Measurements from ENCODE around the gene SOX6.
"Not testable (repeated sequence)": the region's sequence is repeated elsewhere in the genome, so short reads cannot be mapped to it uniquely, and the experiment has no call there.

The SOX6 gene

DNA sequence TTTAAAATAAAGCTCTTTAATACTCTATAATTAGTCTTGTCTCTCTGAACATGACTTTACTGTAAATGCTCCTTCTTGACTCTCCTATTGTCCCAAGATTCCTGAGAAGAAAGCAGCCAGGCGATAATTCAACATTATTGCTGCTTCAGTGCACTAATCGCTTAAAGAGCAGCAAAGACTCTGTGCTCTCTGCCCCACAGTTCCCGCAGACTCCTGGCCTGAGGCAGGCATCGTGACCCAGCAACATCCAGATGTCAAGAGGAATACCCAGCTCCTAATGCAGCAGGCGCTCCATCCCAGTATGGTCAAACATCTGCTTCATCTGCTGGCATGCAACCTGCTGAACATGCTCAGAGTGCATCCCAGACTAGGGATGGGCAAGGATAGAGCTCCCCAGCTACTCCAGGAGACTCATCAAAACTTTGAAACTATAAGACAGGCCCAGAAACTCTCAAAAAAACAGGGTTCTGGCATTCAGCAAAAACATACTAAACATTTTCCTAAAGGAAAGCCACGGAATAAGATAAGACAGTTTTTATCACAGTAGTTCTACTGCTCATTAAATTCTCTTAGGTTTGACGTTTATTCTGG is 270.0 kb downstream of the SOX6 start:
- peak in 1 of 2 experiments; percentile 36 for DNase-seq

GRCh38 chr11:16082095-16083055 is 274.0 kb downstream of the SOX6 start:
- DNase-seq = peak; percentile 64 to 72

DNA sequence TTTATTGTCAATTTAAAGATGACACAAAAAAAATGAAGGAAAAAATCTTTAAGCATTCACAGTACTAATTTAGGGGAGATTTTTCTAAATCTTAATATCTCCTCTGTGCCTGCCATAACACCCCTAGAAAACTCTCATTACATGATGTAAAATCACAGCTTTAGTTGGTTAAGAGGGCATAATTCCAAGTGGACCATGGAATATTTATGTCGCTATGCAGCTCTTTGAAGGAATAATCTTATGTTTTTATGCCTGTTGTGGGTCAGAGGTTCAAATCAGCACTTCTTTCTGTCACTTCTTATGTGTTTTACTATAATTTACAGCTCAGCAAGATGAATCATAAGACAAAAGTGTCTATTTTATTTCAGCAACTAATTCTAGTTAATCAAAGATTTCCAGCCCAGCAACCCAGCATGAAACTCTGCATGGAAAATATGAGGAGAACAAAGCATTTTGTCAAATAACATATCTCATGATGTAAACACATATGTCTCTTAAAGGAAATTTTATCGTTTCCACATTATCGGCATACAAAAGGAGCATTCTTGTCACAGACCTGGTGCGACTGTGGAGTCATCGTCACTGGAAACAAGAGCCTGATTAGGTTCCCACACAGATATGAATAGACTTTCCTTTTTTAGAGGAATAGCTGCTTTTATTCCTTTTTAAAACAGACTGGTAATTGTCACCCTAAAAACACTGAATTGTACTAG is 274.8 kb downstream of the SOX6 start:
- no peak for DNase-seq

- no peak for DNase-seq
Measured at GRCh38 chr11:16080688-16081381, 275.5 kb downstream of the SOX6 start.

DNA sequence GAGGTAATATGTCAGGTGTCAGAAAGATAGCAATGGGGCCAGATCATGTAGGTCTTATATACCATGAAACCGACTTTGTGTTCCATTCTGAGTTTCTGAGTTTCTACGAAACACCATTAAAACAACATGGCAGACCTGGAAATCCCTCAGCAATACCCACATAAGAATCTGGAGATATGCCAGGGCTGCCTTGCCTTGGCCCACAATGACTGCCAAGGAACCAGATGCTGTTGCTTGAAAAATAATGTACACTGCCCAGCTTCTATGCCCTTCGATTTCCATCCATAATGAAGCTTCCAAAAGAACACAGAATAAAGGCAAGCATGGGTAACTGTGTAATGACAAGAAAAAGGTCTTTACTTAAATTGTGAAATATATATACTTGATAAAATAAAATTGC is 277.4 kb downstream of the SOX6 start:
- DNase-seq = peak; percentile 83 to 94

DNA sequence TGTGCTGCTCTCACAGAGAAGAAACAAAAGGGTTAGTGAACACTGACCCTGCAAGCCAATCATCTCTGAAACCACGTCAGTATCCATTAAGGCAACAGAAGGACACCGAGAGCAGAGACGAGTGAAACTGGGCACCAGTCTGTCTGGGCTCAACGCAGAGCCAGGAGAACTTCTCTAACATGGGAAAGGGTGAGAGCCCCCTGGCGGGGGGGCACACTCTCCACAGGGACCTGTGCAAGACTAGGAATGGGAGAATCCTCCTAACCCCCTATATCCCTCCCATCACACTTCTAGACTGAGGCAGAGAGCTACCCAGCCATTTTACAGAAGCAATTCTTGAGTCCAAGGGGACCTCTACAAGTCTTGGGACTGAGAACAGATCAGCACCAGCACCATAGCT is 285.8 kb downstream of the SOX6 start:
- DNase-seq = no peak

DNA sequence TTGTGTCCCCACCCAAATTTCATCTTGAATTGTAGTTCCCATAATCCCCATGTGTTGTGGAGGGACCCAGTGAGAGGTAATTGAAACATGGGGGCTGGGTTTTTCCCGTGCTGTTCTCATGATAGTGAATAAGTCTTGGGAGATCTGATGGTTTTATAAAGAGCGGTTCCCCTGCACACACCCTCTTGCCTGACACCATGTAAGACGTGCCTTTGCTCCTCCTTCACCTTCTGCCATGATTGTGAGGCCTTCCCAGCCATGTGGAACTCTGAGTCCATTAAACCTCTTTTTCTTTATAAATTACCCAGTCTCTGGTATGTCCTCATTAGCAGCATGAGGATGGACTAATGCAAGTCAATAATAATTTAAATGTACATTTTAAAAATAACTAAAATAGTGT is 289.1 kb downstream of the SOX6 start:
- not testable (repeated sequence) for DNase-seq

GRCh38 chr11:16059332-16059731 is 297.0 kb downstream of the SOX6 start:
- DNase-seq = no peak

GRCh38 chr11:16058671-16059070 is 297.7 kb downstream of the SOX6 start:
- DNase-seq = no peak

DNA sequence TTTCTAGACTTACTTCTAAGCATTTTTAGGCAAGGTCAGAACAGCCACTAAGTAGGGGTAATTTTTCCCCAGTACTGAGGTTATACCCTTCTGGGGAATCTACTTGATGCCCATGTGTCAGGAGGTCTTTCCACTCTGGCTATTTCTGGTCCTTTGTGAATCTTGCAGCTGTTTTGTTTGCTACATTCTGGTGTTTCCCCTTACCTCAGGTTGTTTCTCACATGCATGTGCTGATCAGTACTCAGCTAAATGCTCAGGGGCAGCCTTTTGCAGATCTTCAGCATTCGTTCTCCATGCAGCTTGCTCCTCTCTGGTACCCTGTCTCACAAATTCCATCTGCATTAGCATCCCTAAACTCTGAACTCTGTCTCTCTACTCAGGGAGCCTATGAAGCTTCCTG is 303.6 kb downstream of the SOX6 start:
- DNase-seq = no peak

GRCh38 chr11:16049611-16050010 is 306.7 kb downstream of the SOX6 start:
- DNase-seq = no peak

DNA sequence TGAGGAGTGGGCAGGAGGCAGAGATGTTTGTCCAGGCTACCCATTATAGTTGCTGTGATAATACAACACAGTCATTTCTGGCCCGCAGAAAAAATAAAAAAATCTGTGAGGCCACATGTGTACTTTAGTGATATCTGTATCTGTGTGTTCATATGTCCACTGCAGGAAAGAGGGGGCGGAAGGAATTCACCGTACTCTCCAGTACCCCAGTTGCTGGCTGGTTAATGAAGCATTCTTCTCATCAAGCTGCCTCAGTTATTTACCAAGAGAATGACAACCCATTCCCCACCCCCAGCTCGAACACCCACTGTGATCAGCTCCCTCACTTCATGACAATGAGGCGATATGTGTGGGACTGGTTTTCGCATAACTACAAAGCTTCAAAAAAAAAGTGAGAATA is 309.3 kb downstream of the SOX6 start:
- DNase-seq = no peak

- DNase-seq = no peak
Measured at GRCh38 chr11:16043617-16044016, 312.7 kb downstream of the SOX6 start.

- no peak for DNase-seq
Measured at GRCh38 chr11:16041207-16041606, 315.1 kb downstream of the SOX6 start.

DNA sequence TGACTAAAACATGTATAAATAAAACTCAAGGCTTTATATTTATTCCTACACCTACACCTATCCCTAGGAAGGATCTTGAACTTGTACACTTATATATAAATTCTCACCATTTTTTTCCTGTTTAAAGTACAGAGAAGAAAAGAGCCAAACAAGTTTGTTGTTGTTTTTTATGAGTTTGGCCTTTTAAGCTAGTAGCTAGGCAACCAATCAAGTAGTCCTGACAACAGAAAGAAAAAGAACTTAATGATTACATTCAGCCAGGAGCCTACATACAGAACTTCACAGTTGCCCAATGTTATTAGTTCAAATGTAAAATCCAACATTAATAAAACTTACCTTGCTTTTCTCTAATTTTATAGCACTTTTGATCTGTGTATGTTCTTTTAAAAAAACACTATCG is 316.2 kb downstream of the SOX6 start:
- no peak for DNase-seq

- no peak for DNase-seq
Measured at GRCh38 chr11:16037179-16037578, 319.2 kb downstream of the SOX6 start.

- no peak for DNase-seq
Measured at GRCh38 chr11:16036218-16036617, 320.1 kb downstream of the SOX6 start.

- no peak for DNase-seq
Measured at GRCh38 chr11:16034074-16034473, 322.3 kb downstream of the SOX6 start.

DNA sequence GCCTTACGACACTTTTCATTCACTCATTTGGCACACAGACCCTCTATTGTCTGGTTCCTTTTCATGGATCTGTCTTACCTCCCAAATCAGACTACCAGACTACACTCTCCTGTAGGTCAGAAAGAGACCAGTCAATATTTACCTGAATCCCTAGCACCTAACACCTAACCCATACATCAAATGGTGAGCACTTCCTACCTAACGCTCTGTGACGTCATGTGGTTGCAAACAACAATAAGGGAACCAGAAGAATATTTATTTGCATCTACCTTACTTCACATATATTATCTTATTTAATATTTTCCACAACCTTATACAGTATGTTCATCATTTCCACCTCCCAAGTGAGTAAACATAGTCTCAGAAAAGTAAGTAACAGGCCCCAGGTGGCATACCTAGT is 323.4 kb downstream of the SOX6 start:
- DNase-seq = no peak

- DNase-seq = no peak
Measured at GRCh38 chr11:16031210-16031609, 325.1 kb downstream of the SOX6 start.

GRCh38 chr11:16030664-16031063 is 325.7 kb downstream of the SOX6 start:
- no peak for DNase-seq

DNA sequence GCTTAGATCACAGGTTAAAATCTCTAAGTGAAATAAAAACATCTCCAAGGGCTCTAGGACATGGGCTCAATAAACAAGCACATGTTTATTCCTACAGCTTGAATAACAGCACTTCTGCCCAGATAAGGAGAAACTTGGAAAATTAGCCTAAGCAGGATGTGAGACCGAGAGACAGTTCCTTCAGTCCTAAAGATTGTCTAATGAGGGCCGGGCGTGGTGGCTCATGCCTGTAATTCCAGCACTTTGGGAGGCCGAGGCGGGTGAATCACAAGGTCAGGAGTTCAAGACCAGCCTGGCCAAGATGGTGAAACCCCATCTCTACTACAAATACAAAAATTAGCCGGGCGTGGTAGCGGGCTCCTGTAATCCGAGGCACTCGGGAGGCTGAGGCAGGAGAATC is 327.2 kb downstream of the SOX6 start:
- DNase-seq = not testable (repeated sequence)

DNA sequence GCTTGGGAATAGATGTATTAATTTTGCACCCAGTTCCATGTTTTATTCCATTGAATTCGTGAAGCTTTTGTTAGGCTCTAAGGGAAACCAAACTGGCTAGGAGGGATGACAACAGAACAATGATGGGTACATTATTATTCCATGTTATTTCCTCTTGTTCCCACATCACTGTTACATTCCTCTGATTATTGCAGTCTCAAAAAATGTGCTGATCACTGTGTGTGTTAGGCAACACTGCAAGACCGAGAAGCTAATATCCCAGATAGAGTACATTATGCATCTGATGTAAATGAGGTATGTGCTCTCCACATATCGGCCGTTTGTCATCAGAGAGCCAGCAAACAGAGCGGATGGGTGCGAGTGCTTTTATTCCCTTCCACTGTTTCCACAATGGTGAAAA is 327.9 kb downstream of the SOX6 start:
- DNase-seq = no peak
